HEK293 (cell line): ENCODE results near the gene SLC16A7.

ENCODE experiments used
- CTCF ChIA-PET: fragments of 350-600 bp; formaldehyde crosslinking; extraction: SDS; loops from one replicate; lab custom pipeline; 2021; ENCODE audit warnings: antibody characterized with exemption; lab: Yijun Ruan, JAX
- POLR2A ChIA-PET: fragments of 300-600 bp; formaldehyde crosslinking; extraction: SDS; loops from one replicate; lab custom pipeline; 2020; ENCODE audit warnings: antibody characterized with exemption, inconsistent platforms; lab: Yijun Ruan, JAX
- H3K27ac ChIP-seq: fragments of 200-500 bp; sonication (Bioruptor generic); 2 replicates; pipeline ENCODE4 v1.5.1; 2014; ENCODE audit warnings: low read depth, low read length, control low read depth, inconsistent platforms; ENCODE audit errors: extremely low read depth
- H3K36me3 ChIP-seq, 2 experiments: fragments of 200-500 bp in 1 of 2; sonication (Bioruptor generic) in 1 of 2; 1 replicate in 1 of 2; 2 replicates in 1 of 2; pipeline ENCODE4 v1.5.1; 2014 to 2017; ENCODE audit warnings: inconsistent platforms in 2 of 2, low read length in 2 of 2; ENCODE audit not compliant: control insufficient read depth in 2 of 2, insufficient read depth in 1 of 2
- H3K4me1 ChIP-seq: fragments of 200-500 bp; sonication (Bioruptor generic); 2 replicates; pipeline ENCODE4 v1.5.1; 2014; ENCODE audit warnings: mild to moderate bottlenecking, low read length, inconsistent platforms; ENCODE audit not compliant: control insufficient read depth, insufficient read depth
- H3K4me3 ChIP-seq: 2 replicates; pipeline ENCODE4 v1.5.1; 2011; ENCODE audit warnings: low read depth, mild to moderate bottlenecking, control low read depth, low read length, moderate library complexity
- H3K9me3 ChIP-seq: fragments of 200-500 bp; sonication (Bioruptor generic); 2 replicates; pipeline ENCODE4 v1.5.1; 2014; ENCODE audit warnings: low read depth, low read length, inconsistent platforms; ENCODE audit not compliant: control insufficient read depth, insufficient read depth
- ATF2 ChIP-seq: fragments of 450-650 bp; formaldehyde crosslinking; IDR thresholded peaks from 2 replicates; pipeline ENCODE4 v1.5.1; 2016; ENCODE audit warnings: missing biosample characterization, missing genetic modification characterization, low read depth
- GFI1B ChIP-seq: fragments of 450-650 bp; formaldehyde crosslinking; IDR thresholded peaks from 2 replicates; pipeline ENCODE4 v1.5.1; 2016; ENCODE audit warnings: missing biosample characterization, missing genetic modification characterization
- GLI4 ChIP-seq: fragments of 450-650 bp; formaldehyde crosslinking; IDR thresholded peaks from 2 replicates; pipeline ENCODE4 v1.5.1; 2016; ENCODE audit warnings: missing biosample characterization, missing genetic modification characterization
- GLIS2 ChIP-seq: fragments of 450-650 bp; formaldehyde crosslinking; IDR thresholded peaks from 2 replicates; pipeline ENCODE4 v1.5.1; 2016; ENCODE audit warnings: missing biosample characterization, missing genetic modification characterization
- PATZ1 ChIP-seq: fragments of 450-650 bp; formaldehyde crosslinking; IDR thresholded peaks from 2 replicates; pipeline ENCODE4 v1.5.1; 2016; ENCODE audit warnings: missing biosample characterization, missing genetic modification characterization
- PRDM1 ChIP-seq: fragments of 450-650 bp; formaldehyde crosslinking; IDR thresholded peaks from 2 replicates; pipeline ENCODE4; 2016; ENCODE audit warnings: missing biosample characterization, missing genetic modification characterization
- ZBTB21 ChIP-seq: fragments of 450-650 bp; formaldehyde crosslinking; IDR thresholded peaks from 2 replicates; pipeline ENCODE4 v1.5.1; 2017; ENCODE audit warnings: missing biosample characterization, missing genetic modification characterization
- ZBTB26 ChIP-seq: fragments of 450-650 bp; formaldehyde crosslinking; optimal IDR thresholded peaks from 2 replicates; pipeline ENCODE3; 2016; ENCODE audit warnings: missing biosample characterization, mild to moderate bottlenecking, missing genetic modification characterization
- ZNF174 ChIP-seq: fragments of 450-650 bp; formaldehyde crosslinking; IDR thresholded peaks from 2 replicates; pipeline ENCODE4 v1.5.0; 2017; ENCODE audit warnings: missing biosample characterization, mild to moderate bottlenecking, missing genetic modification characterization
- ZNF239 ChIP-seq: fragments of 450-650 bp; formaldehyde crosslinking; IDR thresholded peaks from 2 replicates; pipeline ENCODE4 v1.5.1; 2016; ENCODE audit warnings: missing biosample characterization, missing genetic modification characterization
- ZNF302 ChIP-seq: fragments of 450-650 bp; formaldehyde crosslinking; IDR thresholded peaks from 2 replicates; pipeline ENCODE4 v1.5.1; 2016; ENCODE audit warnings: missing biosample characterization, missing genetic modification characterization, low read depth
- ZNF394 ChIP-seq: fragments of 450-650 bp; formaldehyde crosslinking; IDR thresholded peaks from 2 replicates; pipeline ENCODE4 v1.5.1; 2016; ENCODE audit warnings: missing biosample characterization, missing genetic modification characterization, mild to moderate bottlenecking, moderate library complexity, borderline replicate concordance
- ZNF404 ChIP-seq: fragments of 450-650 bp; formaldehyde crosslinking; IDR thresholded peaks from 2 replicates; pipeline ENCODE4 v1.5.1; 2017; ENCODE audit warnings: missing biosample characterization, missing genetic modification characterization
- ZNF513 ChIP-seq: fragments of 450-650 bp; IDR thresholded peaks from 2 replicates; pipeline ENCODE4 v1.5.1; 2018; ENCODE audit warnings: missing biosample characterization, missing genetic modification characterization
- ZNF521 ChIP-seq: fragments of 450-650 bp; formaldehyde crosslinking; IDR thresholded peaks from 2 replicates; pipeline ENCODE4 v1.5.1; 2017; ENCODE audit warnings: missing biosample characterization, mild to moderate bottlenecking, missing genetic modification characterization
- ZNF529 ChIP-seq: fragments of 450-650 bp; formaldehyde crosslinking; IDR thresholded peaks from 2 replicates; pipeline ENCODE4 v1.5.1; 2017; ENCODE audit warnings: missing genetic modification characterization, missing biosample characterization; ENCODE audit not compliant: insufficient replicate concordance
- ZNF544 ChIP-seq: fragments of 450-650 bp; formaldehyde crosslinking; IDR thresholded peaks from 2 replicates; pipeline ENCODE4 v1.5.0; 2017; ENCODE audit warnings: missing biosample characterization, missing genetic modification characterization
- ZNF548 ChIP-seq: fragments of 450-650 bp; formaldehyde crosslinking; IDR thresholded peaks from 2 replicates; pipeline ENCODE4 v1.5.1; 2016; ENCODE audit warnings: missing biosample characterization, missing genetic modification characterization
- ZNF701 ChIP-seq: fragments of 450-650 bp; formaldehyde crosslinking; IDR thresholded peaks from 2 replicates; pipeline ENCODE4 v1.5.1; 2016; ENCODE audit warnings: missing biosample characterization, missing genetic modification characterization
- ZNF843 ChIP-seq: fragments of 450-650 bp; formaldehyde crosslinking; IDR thresholded peaks from 2 replicates; pipeline ENCODE4 v1.5.1; 2016; ENCODE audit warnings: missing biosample characterization, missing genetic modification characterization
- TF ChIP-seq, protein P1 (sequence below): fragments of 450-650 bp; formaldehyde crosslinking; IDR thresholded peaks from 2 replicates; pipeline ENCODE4 v1.5.1; 2016; ENCODE audit warnings: missing biosample characterization, missing genetic modification characterization
- TF ChIP-seq, protein P2 (sequence below): IDR thresholded peaks from 2 replicates; pipeline ENCODE4 v1.6.1; 2011; ENCODE audit warnings: mild to moderate bottlenecking, low read depth, low read length, borderline replicate concordance

SLC16A7 gene

DNA sequence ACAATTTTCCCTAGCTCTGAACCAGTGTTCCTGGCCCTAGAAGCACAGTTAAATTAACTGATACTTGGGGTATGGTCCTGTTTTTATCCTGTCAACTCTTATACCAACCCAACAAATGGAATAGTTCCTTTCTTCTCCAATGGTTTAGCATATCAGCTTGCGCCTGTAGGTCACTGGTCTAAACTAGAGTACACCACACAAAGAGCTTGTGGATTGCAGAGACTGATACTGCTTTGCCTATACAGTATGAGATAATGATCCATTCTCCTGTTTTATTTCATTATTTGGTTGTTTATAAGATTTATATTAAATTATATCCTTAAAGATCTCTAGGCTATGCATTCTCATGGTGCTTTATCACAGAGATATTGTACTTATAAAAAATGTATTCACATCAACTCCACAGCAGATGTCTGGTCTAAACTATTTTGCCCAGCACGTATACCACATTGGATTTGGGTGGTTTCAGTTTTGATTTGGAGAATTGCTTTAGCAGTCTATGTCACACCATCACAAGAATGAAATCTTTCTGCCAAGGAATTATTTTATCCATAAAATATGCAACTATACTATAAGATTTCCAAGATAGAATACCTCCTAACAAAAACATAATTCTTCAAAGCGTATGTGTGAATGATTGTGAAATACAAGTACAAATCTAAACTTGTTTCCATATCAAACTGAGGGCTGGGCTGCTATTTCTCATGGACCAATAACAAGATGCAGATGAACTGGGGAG, 142.1 kb downstream of the SLC16A7 start:
- ChIA-PET CTCF (interaction anchor here (0.6 kb wide), 1 partner anchor 50 kb away, joined by 3 read pairs; no protein-coding TSS in a partner anchor), POLR2A (no interaction called here)
- no peaks in the 10 kb centered on the region for H3K4me1 ChIP-seq
- no peak for TF ChIP-seq ZNF302 (tag by site-specific recombination)
- no peak for TF ChIP-seq ZNF239 (tag by site-specific recombination)
- TF ChIP-seq ZNF843 = no peak
- TF ChIP-seq ZNF174 (tag by site-specific recombination) = no peak
- no peak for TF ChIP-seq ZBTB21
- TF ChIP-seq GLIS2 (tag by site-specific recombination) = no peak
- TF ChIP-seq, protein P1, sequence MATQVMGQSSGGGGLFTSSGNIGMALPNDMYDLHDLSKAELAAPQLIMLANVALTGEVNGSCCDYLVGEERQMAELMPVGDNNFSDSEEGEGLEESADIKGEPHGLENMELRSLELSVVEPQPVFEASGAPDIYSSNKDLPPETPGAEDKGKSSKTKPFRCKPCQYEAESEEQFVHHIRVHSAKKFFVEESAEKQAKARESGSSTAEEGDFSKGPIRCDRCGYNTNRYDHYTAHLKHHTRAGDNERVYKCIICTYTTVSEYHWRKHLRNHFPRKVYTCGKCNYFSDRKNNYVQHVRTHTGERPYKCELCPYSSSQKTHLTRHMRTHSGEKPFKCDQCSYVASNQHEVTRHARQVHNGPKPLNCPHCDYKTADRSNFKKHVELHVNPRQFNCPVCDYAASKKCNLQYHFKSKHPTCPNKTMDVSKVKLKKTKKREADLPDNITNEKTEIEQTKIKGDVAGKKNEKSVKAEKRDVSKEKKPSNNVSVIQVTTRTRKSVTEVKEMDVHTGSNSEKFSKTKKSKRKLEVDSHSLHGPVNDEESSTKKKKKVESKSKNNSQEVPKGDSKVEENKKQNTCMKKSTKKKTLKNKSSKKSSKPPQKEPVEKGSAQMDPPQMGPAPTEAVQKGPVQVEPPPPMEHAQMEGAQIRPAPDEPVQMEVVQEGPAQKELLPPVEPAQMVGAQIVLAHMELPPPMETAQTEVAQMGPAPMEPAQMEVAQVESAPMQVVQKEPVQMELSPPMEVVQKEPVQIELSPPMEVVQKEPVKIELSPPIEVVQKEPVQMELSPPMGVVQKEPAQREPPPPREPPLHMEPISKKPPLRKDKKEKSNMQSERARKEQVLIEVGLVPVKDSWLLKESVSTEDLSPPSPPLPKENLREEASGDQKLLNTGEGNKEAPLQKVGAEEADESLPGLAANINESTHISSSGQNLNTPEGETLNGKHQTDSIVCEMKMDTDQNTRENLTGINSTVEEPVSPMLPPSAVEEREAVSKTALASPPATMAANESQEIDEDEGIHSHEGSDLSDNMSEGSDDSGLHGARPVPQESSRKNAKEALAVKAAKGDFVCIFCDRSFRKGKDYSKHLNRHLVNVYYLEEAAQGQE (tag by site-specific recombination) = no peak
- TF ChIP-seq, protein P2, sequence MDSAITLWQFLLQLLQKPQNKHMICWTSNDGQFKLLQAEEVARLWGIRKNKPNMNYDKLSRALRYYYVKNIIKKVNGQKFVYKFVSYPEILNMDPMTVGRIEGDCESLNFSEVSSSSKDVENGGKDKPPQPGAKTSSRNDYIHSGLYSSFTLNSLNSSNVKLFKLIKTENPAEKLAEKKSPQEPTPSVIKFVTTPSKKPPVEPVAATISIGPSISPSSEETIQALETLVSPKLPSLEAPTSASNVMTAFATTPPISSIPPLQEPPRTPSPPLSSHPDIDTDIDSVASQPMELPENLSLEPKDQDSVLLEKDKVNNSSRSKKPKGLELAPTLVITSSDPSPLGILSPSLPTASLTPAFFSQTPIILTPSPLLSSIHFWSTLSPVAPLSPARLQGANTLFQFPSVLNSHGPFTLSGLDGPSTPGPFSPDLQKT = no peak
- no peak for TF ChIP-seq ZNF701
- no peaks in the 10 kb centered on the region for H3K9me3 ChIP-seq
- no peak overlapping the region for H3K4me3 ChIP-seq
- H3K27ac ChIP-seq = no peak overlapping the region
- H3K36me3 ChIP-seq = no peaks in the 10 kb centered on the region

GRCh38 chr12:59742841-59743240, 147.0 kb downstream of the SLC16A7 start:
- CTCF ChIA-PET = no interaction called here
- TF ChIP-seq ZNF404 (tag by site-specific recombination) (no peak), ZNF521 (tag by site-specific recombination) (no peak), PATZ1 (tag by site-specific recombination) (no peak), ZNF394 (tag by site-specific recombination) (no peak), ZNF544 (no peak), GFI1B (tag by site-specific recombination) (no peak), PRDM1 (tag by site-specific recombination) (no peak), ZBTB26 (tag by site-specific recombination) (no peak), ZNF513 (tag by site-specific recombination) (no peak), ATF2 (no peak), ZNF529 (tag by site-specific recombination) (no peak), ZNF548 (tag by site-specific recombination) (no peak), GLI4 (tag by site-specific recombination) (no peak)
- TF ChIP-seq, protein P2 = no peak

More at GRCh38 chr12:59742841-59743240, 147.0 kb downstream of the SLC16A7 start:
- H3K36me3 ChIP-seq = no peaks in the 10 kb centered on the region
- POLR2A ChIA-PET = no interaction called here
- H3K27ac ChIP-seq = no peak overlapping the region
- H3K4me1 ChIP-seq = no peaks in the 10 kb centered on the region
- no peaks in the 10 kb centered on the region for H3K9me3 ChIP-seq
- H3K4me3 ChIP-seq = no peak overlapping the region
